Sigmoid colon (tissue), 7 donors: ENCODE measurements around the gene FNDC11. TPM values are rescaled to one million over a fixed set of nuclear protein-coding genes. Genes with fewer than 3 reads are reported as not detected.
"Not testable (repeated sequence)": the region's sequence is repeated elsewhere in the genome, so short reads cannot be mapped to it uniquely, and the experiment has no call there.

Source experiments
- DNase-seq: peaks from one replicate; pipeline ENCODE4 v3.0.0-alpha.2; 2019
- H3K27ac ChIP-seq, 4 donors: fragments of 200-600 bp; sonication (generic); one replicate each; pipeline ENCODE4 v1.5.1; 2016 to 2019; ENCODE audit warnings: mild to moderate bottlenecking in 1 of 4
- H3K27me3 ChIP-seq, 3 donors: fragments of 200-600 bp; sonication (generic); one replicate each; pipeline ENCODE4 v1.5.1; 2019; ENCODE audit warnings: mild to moderate bottlenecking in 1 of 3
- H3K36me3 ChIP-seq, 4 donors: fragments of 200-600 bp; sonication (generic); one replicate each; pipeline ENCODE4 v1.5.1; 2016 to 2019
- H3K4me1 ChIP-seq, 4 donors: fragments of 200-600 bp; sonication (generic); one replicate each; pipeline ENCODE4 v1.5.1; 2017 to 2019
- H3K4me3 ChIP-seq, 4 donors: fragments of 200-600 bp; sonication (generic); one replicate each; pipeline ENCODE4 v1.5.1; 2017 to 2019; ENCODE audit warnings: mild to moderate bottlenecking in 2 of 4, moderate library complexity in 1 of 4
- H3K9me3 ChIP-seq, 4 donors: fragments of 200-600 bp in 3 of 4; sonication (generic) in 3 of 4; one replicate each; pipeline versions ENCODE4 v1.5.1 to v1.6.1; 2013 to 2019
- CTCF ChIP-seq, 4 experiments: fragments of 450-650 bp in 3 of 4; fragments of 200-600 bp in 1 of 4; IDR thresholded peaks; one replicate each; pipeline ENCODE4 v1.5.1; 2016 to 2019; ENCODE audit warnings: antibody characterized with exemption in 4 of 4, mild to moderate bottlenecking in 3 of 4, moderate library complexity in 2 of 4
- EP300 ChIP-seq, 4 donors: sonication (generic); formaldehyde crosslinking; IDR thresholded peaks; one replicate each; pipeline ENCODE4 v1.6.1; 2017; ENCODE audit warnings: antibody characterized with exemption in 4 of 4
- POLR2A ChIP-seq, 2 donors: fragments of 450-650 bp; IDR thresholded peaks; one replicate each; pipeline ENCODE4 v1.6.1; 2016; ENCODE audit warnings: antibody characterized with exemption in 2 of 2, mild to moderate bottlenecking in 2 of 2, moderate library complexity in 2 of 2
- POLR2AphosphoS5 ChIP-seq, 4 donors: sonication (generic); formaldehyde crosslinking; IDR thresholded peaks; one replicate each; pipeline ENCODE4 v1.6.1; 2017; ENCODE audit warnings: antibody characterized with exemption in 4 of 4
- WGBS, 2 donors: extraction: QIAGEN DNeasy Blood & Tissue Kit; methylation state at CpG; one replicate each; pipeline ENCODE4 v1.1.7; 2013; 5-methylcytosine and 5-hydroxymethylcytosine counted together
- intact Hi-C: fragments of 100-400 bp; cut with DNase I; formaldehyde crosslinking; loops from one replicate; pipeline ENCODE4 v1.15.1; 2023
- polyA plus RNA-seq, 3 donors: library from polyadenylated mRNA; stranded (reverse); fragments of 200-250 nt; gene quantifications; one replicate each; pipeline ENCODE4 v1.2.3, GENCODE V29; 2013
- total RNA-seq, 4 donors: library from RNA; depleted of rRNA; stranded (reverse); fragments of >200 nt; gene quantifications; one replicate each; pipeline ENCODE4 v1.1.0, GENCODE V29; 2016
- donor health status: healthy with polysubstance abuse.
- donor health status: Bipolar disorder and iron deficiency.
- donor health status: healthy.

Gene FNDC11
- total and polyA plus RNA-seq, 7 donors: under 0.01 to 0.55 (median 0.41) TPM; not detected in 1

DNA sequence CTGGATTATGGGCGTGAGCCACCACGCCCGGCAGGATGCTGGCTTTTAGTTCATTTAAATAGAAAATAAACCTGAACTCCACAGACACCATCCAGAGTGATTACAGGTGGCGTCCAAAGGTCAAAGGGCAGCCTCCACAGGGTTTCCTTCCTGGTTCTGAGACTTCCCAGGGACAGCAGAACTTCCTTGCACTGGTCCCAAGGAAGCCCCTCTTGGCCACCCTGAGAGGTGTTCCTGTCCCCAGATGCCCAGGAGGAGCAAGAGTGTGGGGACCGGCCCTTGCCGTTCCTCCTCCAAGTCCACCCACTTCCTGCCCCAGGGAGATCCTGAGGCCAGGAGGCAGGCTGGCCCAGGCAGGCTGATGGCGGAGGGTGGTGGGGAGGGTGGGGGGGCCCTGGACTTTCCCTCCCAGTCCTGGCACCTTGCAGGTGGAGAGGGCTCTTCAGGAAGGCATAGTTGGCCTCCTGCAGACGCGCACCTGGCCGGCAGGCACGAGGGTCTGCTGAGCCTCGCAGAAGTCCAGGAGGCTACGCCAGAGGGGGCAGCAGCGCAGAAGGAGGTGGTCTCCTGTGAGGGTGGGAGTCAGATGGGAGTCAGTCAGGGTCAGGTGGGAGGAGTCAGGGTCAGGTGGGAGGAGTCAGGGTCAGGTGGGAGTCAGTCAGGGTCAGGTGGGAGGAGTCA, 5.0 kb downstream of the FNDC11 start:
- intact Hi-C loops: no loop called here
- Histone ChIP-seq H3K27me3 (peaks cover 5 to 16% (median 7%) of the 10 kb centered on the region in 3 donors), H3K36me3 (peaks cover 22 to 56% (median 43%) of the 10 kb centered on the region in 4 donors), H3K27ac (no peak overlapping the region), H3K4me3 (no peak overlapping the region), H3K4me1 (peaks cover 0 to 7% (median 5%) of the 10 kb centered on the region in 4 donors), H3K9me3 (no peaks in the 10 kb centered on the region)
- no peak for DNase-seq
- TF ChIP-seq EP300 (IDR thresholded peaks at IDR 0.05) (no peak), POLR2AphosphoS5 (IDR thresholded peaks at IDR 0.05) (no peak), CTCF (IDR thresholded peaks at IDR 0.05) (no peak), POLR2A (IDR thresholded peaks at IDR 0.05) (no peak)
- WGBS, 2 donors: 69 to 90% methylated on average over 14 of the region's 14 CpGs

- WGBS, 2 donors: 92 to 96% methylated on average over 30 to 31 of the region's 31 CpGs
- H3K4me3 ChIP-seq, intact Hi-C loops, H3K4me1 ChIP-seq, H3K9me3 ChIP-seq, H3K27me3 ChIP-seq, DNase-seq, H3K27ac ChIP-seq: not testable (repeated sequence)
- peaks cover 22 to 63% (median 48%) of the 10 kb centered on the region in 4 donors for H3K36me3 ChIP-seq
Observed at GRCh38 chr20:63559485-63560332, 5.8 kb downstream of the FNDC11 start.

GRCh38 chr20:63560333-63560805, 6.4 kb downstream of the FNDC11 start:
- WGBS, 2 donors: 94 to 97% methylated on average over 16 of the region's 16 CpGs
- intact Hi-C loops: no loop called here
- Histone ChIP-seq H3K4me1 (no peaks in the 10 kb centered on the region), H3K27me3 (peaks cover 0 to 5% (median 0%) of the 10 kb centered on the region in 3 donors), H3K36me3 (peaks cover 22 to 70% (median 48%) of the 10 kb centered on the region in 4 donors), H3K27ac (no peak overlapping the region), H3K9me3 (no peaks in the 10 kb centered on the region), H3K4me3 (no peak overlapping the region)
- TF ChIP-seq EP300 (IDR thresholded peaks at IDR 0.05): no peak
- TF ChIP-seq POLR2AphosphoS5 (IDR thresholded peaks at IDR 0.05): no peak
- TF ChIP-seq CTCF (IDR thresholded peaks at IDR 0.05): no peak
- TF ChIP-seq POLR2A (IDR thresholded peaks at IDR 0.05): no peak
- DNase-seq: no peak

GRCh38 chr20:63560856-63561609, 7.1 kb downstream of the FNDC11 start:
- intact Hi-C loops: no loop called here
- H3K36me3 ChIP-seq: peaks cover 22 to 72% (median 48%) of the 10 kb centered on the region in 4 donors
- WGBS, 2 donors: 94 to 95% methylated on average over 26 of the region's 26 CpGs

More at GRCh38 chr20:63560856-63561609, 7.1 kb downstream of the FNDC11 start:
- no peak for TF ChIP-seq EP300 (IDR thresholded peaks at IDR 0.05)
- no peak for TF ChIP-seq CTCF (IDR thresholded peaks at IDR 0.05)
- no peak for TF ChIP-seq POLR2AphosphoS5 (IDR thresholded peaks at IDR 0.05)
- TF ChIP-seq POLR2A (IDR thresholded peaks at IDR 0.05): no peak
- no peak overlapping the region for H3K4me3 ChIP-seq
- no peaks in the 10 kb centered on the region for H3K4me1 ChIP-seq
- no peaks in the 10 kb centered on the region for H3K9me3 ChIP-seq
- no peak for DNase-seq
- no peak overlapping the region for H3K27ac ChIP-seq
- peaks cover 0 to 5% (median 0%) of the 10 kb centered on the region in 3 donors for H3K27me3 ChIP-seq
